Neuron (in vitro differentiated cells): ENCODE results near the gene LPP.

Experiments
- H2AFZ ChIP-seq: one replicate; pipeline ENCODE4 v1.6.1; 2013; ENCODE audit warnings: low read depth, mild to moderate bottlenecking, inconsistent platforms, low read length, moderate library complexity
- H3K27me3 ChIP-seq: one replicate; pipeline ENCODE4 v1.6.1; 2013; ENCODE audit warnings: low read length; ENCODE audit not compliant: insufficient read depth
- H3K36me3 ChIP-seq: one replicate; pipeline ENCODE4 v1.6.1; 2013; ENCODE audit warnings: low read length; ENCODE audit not compliant: insufficient read depth
- H3K4me1 ChIP-seq: one replicate; pipeline ENCODE4 v1.6.1; 2013; ENCODE audit warnings: low read length; ENCODE audit not compliant: insufficient read depth
- H3K4me3 ChIP-seq: 2 replicates; pipeline ENCODE4 v1.5.1; 2013; ENCODE audit warnings: mild to moderate bottlenecking, low read length, moderate library complexity
- H3K9me3 ChIP-seq: one replicate; pipeline ENCODE4 v1.6.1; 2013; ENCODE audit warnings: low read length

LPP gene

GRCh38 chr3:188327433-188327832 lies 173.5 kb downstream of the LPP start:
- H3K36me3 ChIP-seq = peaks cover 2% of the 10 kb centered on the region
- H3K4me3 ChIP-seq = no peak overlapping the region
- no peaks in the 10 kb centered on the region for H3K27me3 ChIP-seq
- peaks cover 2% of the 10 kb centered on the region for H3K4me1 ChIP-seq
- no peaks in the 10 kb centered on the region for H3K9me3 ChIP-seq
- no peak overlapping the region for H2AFZ ChIP-seq

- no peak overlapping the region for H2AFZ ChIP-seq
- H3K36me3 ChIP-seq = peaks cover 2% of the 10 kb centered on the region
- H3K9me3 ChIP-seq = no peaks in the 10 kb centered on the region
- H3K4me1 ChIP-seq = peaks cover 2% of the 10 kb centered on the region
- H3K4me3 ChIP-seq = no peak overlapping the region
- no peaks in the 10 kb centered on the region for H3K27me3 ChIP-seq
Measured at GRCh38 chr3:188330138-188330537, 176.2 kb downstream of the LPP start.

- Histone ChIP-seq H3K27me3 (no peaks in the 10 kb centered on the region), H3K9me3 (no peaks in the 10 kb centered on the region), H3K4me3 (no peak overlapping the region), H3K36me3 (peaks cover 2% of the 10 kb centered on the region), H2AFZ (no peak overlapping the region), H3K4me1 (no peaks in the 10 kb centered on the region)
Measured at GRCh38 chr3:188331166-188331565, 177.2 kb downstream of the LPP start.

GRCh38 chr3:188332085-188332484 lies 178.1 kb downstream of the LPP start:
- Histone ChIP-seq H2AFZ (no peak overlapping the region), H3K4me3 (no peak overlapping the region), H3K36me3 (no peaks in the 10 kb centered on the region), H3K27me3 (no peaks in the 10 kb centered on the region), H3K9me3 (peaks cover 1% of the 10 kb centered on the region), H3K4me1 (no peaks in the 10 kb centered on the region)

- H3K27me3 ChIP-seq = no peaks in the 10 kb centered on the region
- no peaks in the 10 kb centered on the region for H3K36me3 ChIP-seq
- H3K9me3 ChIP-seq = peaks cover 1% of the 10 kb centered on the region
- H3K4me3 ChIP-seq = no peak overlapping the region
- no peak overlapping the region for H2AFZ ChIP-seq
- no peaks in the 10 kb centered on the region for H3K4me1 ChIP-seq
Measured at GRCh38 chr3:188335656-188336055, 181.7 kb downstream of the LPP start.

- no peak overlapping the region for H3K4me3 ChIP-seq
- no peaks in the 10 kb centered on the region for H3K27me3 ChIP-seq
- no peak overlapping the region for H2AFZ ChIP-seq
- H3K9me3 ChIP-seq = peaks cover 1% of the 10 kb centered on the region
- H3K4me1 ChIP-seq = no peaks in the 10 kb centered on the region
- no peaks in the 10 kb centered on the region for H3K36me3 ChIP-seq
Measured at GRCh38 chr3:188336178-188336577, 182.2 kb downstream of the LPP start.

- Histone ChIP-seq H3K9me3 (peaks cover 1% of the 10 kb centered on the region), H3K27me3 (no peaks in the 10 kb centered on the region), H3K4me1 (no peaks in the 10 kb centered on the region), H2AFZ (no peak overlapping the region), H3K36me3 (no peaks in the 10 kb centered on the region), H3K4me3 (no peak overlapping the region)
Measured at GRCh38 chr3:188337232-188337631, 183.3 kb downstream of the LPP start.

GRCh38 chr3:188338086-188338485 lies 184.1 kb downstream of the LPP start:
- Histone ChIP-seq H2AFZ (no peak overlapping the region), H3K9me3 (peaks cover 1% of the 10 kb centered on the region), H3K4me1 (no peaks in the 10 kb centered on the region), H3K4me3 (no peak overlapping the region), H3K27me3 (no peaks in the 10 kb centered on the region), H3K36me3 (no peaks in the 10 kb centered on the region)

GRCh38 chr3:188339410-188340295 lies 185.7 kb downstream of the LPP start:
- Histone ChIP-seq H3K36me3 (no peaks in the 10 kb centered on the region), H3K4me3 (no peak overlapping the region), H3K27me3 (no peaks in the 10 kb centered on the region), H3K4me1 (no peaks in the 10 kb centered on the region), H3K9me3 (peaks cover 1% of the 10 kb centered on the region), H2AFZ (no peak overlapping the region)

GRCh38 chr3:188341501-188341900 lies 187.5 kb downstream of the LPP start:
- Histone ChIP-seq H2AFZ (no peak overlapping the region), H3K4me1 (peaks cover 4% of the 10 kb centered on the region), H3K27me3 (no peaks in the 10 kb centered on the region), H3K9me3 (peaks cover 1% of the 10 kb centered on the region), H3K4me3 (no peak overlapping the region), H3K36me3 (no peaks in the 10 kb centered on the region)

- H3K27me3 ChIP-seq = no peaks in the 10 kb centered on the region
- no peaks in the 10 kb centered on the region for H3K9me3 ChIP-seq
- H3K4me3 ChIP-seq = no peak overlapping the region
- H2AFZ ChIP-seq = no peak overlapping the region
- H3K4me1 ChIP-seq = peaks cover 4% of the 10 kb centered on the region
- H3K36me3 ChIP-seq = no peaks in the 10 kb centered on the region
Measured at GRCh38 chr3:188342991-188343732, 189.2 kb downstream of the LPP start.

GRCh38 chr3:188343894-188344293 lies 189.9 kb downstream of the LPP start:
- H3K27me3 ChIP-seq = no peaks in the 10 kb centered on the region
- no peaks in the 10 kb centered on the region for H3K36me3 ChIP-seq
- no peak overlapping the region for H2AFZ ChIP-seq
- H3K9me3 ChIP-seq = no peaks in the 10 kb centered on the region
- peaks cover 4% of the 10 kb centered on the region for H3K4me1 ChIP-seq
- no peak overlapping the region for H3K4me3 ChIP-seq

- Histone ChIP-seq H3K36me3 (no peaks in the 10 kb centered on the region), H2AFZ (no peak overlapping the region), H3K9me3 (no peaks in the 10 kb centered on the region), H3K4me1 (peaks cover 4% of the 10 kb centered on the region), H3K4me3 (no peak overlapping the region), H3K27me3 (no peaks in the 10 kb centered on the region)
Measured at GRCh38 chr3:188345223-188345622, 191.3 kb downstream of the LPP start.
